T-helper 22 cell (primary cell): ENCODE results near the gene WDR93.

Source experiments
- DNase-seq: peaks from one replicate; pipeline ENCODE4 v3.0.0-alpha.2; 2020; ENCODE audit warnings: low read depth

Gene WDR93

DNA sequence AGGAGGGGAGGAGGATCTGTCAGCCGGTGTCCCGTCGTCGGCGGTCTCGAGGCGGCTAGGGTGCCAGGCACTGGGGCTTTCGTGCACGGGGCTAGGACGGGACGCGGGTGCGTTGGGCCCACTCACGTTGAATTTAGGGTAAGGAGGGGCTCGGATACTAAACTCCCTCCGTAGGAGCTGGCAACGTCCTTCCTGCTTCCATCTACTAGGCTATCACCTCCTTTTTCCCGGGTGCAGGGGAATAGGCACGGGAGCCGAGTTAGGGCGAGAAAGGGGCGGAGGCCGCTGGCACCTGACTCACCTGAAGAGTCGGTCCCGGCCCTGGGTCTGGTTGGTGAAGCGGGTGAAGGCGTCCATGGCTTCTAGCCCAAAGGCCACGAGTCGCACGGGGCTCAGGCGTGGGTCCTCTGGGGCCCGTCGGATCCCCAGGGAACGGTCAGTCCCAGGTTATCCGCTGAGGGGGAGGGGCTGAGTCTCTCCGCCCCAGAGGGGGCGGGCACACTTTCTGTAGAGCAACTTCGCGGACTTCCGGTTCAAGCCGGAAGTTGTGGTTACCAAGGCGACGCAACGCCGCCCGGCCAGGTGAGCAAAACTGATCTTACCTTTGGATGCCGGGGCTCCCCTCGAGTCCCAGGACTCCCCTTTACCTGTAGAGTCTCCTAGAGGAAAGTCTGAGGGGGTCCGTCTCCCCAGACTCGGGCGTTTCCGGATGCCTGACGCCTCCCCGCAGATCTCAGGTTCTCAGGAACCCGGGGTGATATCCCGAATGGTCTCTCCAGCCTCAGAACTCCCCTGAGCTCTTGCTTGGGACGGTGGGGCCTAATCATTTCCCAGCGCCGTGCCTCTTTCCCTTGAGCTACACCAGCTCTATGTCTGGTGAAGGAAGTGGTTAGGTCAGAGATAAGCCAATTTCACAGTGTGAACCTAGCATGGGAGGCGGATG, at the start of gene WDR93, which contains the start of gene PEX11A:
TSS of gene WDR93 (plus strand) at position 536 of the 943 bp plus-strand sequence. CDS start 10,936 bp downstream, outside the sequence.
TSS of gene PEX11A (minus strand) at position 479 of the 943 bp plus-strand sequence. CDS start at position 357, 122 bp downstream.
- peak; percentile 33 for DNase-seq

DNA sequence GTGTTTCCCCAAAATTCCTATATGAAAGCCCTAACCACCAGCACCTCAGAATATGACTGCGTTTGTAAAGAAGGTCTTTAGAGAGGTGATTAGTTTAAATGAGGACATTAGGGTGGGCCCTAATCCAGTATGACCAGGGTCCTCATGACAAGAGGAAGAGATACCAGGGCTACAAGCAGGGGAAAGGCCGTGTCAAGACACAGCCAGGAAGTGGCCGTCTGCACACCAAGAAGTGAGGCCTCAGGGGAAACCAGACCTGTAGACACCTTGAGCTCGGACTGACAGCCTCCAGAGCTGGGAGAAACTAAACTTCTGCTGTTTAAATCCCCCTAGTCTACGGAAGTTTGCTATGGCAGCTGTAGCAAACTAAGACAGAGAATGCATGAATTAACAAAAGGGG, 49.6 kb upstream of the WDR93 start:
- no peak for DNase-seq

DNA sequence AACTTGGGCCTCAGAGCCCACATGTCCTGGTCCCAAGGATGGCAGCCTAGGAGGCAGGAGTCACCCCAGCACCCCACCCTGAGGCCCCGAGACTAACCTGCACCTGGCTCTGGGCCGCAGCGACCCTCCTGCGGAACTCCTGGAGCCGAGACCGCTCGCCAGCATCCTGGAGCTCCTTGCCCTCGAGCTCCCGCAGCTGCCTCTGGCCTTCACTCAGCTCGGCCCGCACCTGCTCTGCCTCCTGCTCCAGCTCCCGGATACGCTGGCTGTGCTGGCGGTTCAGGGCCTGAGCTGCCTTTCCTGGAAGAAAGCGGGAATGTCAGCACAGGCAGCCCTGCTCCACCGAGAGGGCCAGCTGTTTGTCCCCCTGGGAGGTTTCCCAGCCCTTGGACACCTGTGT, 48.5 kb upstream of the WDR93 start:
- DNase-seq: no peak

DNA sequence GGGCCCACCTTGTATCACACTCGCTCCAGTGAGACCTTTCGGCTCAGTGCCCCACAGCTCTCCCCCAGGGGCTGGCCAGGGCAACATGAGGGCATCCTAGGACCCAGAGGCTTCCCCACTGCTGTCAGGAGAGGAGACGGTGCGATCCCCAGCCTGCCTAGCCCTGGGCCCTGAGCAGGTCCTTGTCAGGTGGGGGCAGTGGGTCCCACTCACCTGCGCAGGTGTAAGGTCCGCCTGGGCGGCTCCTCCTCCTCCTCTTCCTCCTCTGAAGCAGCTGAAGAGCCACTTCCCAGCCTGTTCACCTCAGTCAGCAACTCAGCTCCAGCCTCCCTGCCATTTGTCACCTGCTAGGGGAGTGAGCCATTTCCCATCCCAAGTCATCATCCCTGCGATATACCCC, 44.9 kb upstream of the WDR93 start:
- DNase-seq: no peak

DNA sequence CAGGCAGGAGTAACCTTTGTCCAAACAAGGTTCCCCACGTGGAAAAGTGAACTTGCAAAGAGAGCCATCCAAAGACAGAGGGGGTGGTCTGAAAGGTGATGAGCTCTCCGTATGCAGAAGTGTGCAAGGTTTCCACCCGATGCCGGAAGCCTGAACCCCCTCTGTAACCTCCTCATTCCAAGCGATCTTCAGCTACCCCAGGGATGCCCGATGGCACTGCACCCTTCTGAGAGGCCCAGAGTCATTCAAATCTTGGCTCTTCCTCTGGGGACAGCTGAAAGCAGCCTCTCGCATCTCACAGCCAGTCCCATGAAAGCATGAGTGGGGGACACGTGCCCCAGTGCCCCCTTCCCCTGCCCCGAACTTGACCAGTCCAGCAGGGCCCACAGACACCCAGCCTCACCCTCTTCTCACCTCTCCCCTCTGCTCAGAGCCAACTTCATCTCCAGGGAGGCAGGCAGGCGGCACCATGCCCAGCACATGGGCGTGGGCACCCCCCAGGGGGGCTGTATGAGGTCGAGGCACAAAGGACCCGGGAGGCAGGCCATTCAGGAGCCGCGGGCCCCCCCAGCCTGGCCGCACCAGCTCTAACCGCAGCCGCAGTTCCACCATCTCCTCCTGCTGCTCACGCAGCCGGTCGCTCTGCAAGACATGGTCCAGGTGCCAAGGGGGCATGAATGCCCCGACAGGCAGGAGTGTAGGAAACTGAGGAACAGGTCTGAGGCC, 44.0 kb upstream of the WDR93 start:
- DNase-seq: no peak

DNA sequence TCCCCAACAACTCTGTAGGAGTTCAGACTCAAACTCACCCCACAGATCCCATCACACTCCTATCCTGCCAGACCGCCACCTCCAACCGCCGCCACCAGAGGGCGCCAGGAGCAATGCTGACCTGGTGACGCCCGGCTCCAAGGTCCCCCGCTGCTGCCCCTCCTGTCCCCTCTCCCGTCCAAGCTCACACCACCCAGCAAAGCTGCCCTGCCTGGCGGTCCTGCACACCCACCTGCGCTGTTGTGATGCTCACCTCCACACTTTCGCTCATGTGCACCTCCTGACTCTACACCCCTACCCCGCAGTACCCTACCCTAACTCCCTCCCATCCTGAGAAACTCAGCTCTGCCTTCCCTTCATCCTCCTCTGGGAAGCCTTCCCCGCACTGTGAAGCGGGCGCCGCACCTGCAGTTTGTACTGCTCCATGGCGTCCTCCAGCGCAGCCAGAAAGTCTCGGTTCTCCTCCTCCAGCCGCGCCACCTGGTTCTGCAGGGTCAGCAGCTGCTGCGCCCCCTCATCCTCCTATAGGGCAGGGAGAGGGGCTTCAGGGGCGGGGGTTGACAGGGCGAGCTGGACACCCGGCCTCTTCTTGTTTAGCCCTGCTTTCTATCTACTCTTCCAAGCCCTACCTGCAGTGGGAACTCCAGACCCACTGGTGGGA, 43.3 kb upstream of the WDR93 start:
- DNase-seq: no peak

DNA sequence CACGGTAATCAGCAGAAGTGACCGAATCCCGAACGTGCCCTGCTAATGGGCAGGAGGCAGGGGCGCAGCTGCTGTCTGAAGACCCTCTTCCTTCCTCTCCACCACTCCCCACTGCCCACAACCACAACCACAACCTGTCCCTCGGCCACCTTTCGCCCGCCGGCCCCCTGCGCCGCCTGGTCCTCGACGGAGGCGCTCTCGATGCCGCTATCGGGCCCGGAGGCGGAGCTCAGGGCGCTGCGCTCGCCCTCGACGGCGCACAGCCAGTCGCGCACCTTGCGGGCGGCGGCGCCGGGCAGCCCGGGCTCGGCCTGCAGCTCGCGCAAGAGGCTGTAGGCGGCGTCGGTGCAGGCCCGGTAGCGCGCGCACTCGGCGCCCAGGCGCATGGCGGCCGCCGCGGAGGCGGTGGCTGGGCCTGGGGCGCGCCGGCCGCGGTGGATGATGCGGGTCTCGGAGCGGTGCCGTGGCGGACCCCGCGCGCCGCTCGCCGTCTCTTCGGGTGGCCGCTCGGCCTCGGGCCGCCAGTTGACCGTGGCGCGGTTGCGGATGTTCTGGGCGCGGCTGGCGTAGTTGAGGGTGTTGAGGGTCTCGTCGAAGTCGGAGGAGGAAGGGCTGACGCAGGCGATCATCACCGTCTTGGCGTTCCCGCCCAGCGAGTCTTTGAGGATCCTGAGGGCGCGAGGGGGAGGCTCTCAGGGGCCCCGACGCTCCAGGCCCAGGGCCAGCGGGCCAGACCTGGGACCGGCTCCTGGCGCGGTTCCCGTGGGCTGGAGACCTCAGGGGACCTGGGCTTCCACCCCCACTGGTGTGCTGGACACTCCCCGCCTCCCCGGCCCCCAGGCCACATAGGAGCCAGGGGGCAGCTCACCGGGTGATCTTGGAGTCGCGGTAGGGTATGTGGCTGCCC, 42.3 kb upstream of the WDR93 start:
- no peak for DNase-seq

DNA sequence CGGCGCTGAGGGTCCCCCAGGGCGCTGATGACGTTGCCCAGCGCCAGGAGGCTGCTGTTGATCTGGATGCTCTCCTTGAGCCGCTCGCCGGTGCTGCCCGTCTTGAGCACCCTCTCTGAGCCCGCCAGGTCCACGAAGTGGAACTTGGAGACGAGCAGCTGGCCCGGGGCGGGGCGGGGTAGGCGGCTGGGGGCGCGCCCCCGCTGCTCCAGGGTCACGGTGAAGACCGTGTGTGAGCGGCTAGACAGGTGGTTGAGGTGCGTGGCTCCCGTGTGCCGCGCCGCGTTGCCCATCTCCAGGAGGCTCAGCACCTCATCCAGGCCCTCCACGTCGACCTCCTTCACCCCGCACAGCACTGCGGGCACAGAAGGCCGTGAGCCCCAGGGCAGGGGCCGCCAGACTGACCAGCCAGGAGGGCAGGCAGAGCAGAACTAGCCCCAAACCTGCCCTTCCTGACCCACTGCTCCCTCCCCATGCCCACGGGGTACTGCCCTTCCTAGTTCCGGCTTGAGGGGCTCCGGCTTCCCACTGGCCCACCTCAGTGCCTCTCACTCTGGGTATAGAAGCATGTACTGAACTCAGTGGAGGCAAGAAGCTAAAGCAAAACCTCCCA, 41.5 kb upstream of the WDR93 start:
- DNase-seq: no peak

DNA sequence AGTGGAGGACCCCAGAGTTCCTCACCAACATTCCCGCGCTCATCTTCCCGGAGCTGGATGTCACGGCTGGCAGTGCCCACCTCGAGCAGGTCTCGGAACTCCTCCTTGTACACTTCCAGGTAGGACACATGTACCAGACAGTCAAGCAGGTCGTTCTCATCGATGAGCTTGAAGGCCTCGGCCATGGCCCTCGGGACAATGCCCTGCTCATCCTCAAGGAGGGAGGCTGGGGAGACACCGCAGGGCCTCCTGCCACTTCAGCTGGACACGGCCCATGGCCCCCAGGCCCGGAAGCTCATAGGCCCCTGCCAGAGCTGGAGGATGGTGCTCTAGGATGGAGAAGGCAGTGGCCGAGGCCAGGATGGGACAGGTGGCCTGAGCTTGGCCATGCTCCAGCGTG, 40.9 kb upstream of the WDR93 start:
- no peak for DNase-seq

DNA sequence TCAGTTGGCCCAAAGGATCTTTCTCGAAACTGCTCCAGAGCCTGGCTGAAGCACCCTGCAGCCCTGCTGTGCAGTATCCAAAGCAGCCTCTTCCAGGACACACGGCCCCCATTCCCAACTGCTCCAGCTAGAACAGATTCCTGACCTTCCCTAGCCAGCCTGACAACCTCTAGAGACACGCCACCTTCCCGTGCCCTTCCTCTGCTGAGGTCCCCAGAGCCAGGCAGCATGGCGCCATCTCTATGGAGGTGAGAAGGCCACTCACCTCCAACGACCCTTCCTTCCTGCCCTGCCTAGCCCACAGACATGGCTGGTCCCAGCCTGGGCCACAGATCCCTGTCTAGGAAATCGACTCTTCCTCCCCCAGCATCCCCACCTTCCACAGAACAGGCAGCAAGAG, 38.5 kb upstream of the WDR93 start:
- DNase-seq: no peak

DNA sequence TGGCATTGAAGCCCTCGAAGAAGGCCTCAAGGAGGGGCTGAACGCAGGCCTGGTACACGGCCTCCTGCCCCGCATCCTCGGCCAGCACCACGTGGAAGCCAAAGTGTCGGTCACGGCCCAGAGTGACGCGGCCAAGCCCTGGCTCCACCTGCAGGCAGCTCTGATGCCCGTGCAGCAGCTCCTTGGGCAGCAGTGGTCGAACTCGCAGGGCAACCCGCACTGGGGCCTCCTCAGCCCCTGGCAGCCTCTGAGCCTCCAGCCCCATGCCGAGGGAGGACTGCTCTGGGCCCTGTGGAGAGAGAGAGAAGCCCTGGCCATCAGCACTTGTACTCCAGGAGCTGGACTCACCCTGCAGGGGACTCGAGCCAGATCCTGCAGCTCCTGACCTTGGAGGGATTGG, 37.9 kb upstream of the WDR93 start:
- DNase-seq: no peak

DNA sequence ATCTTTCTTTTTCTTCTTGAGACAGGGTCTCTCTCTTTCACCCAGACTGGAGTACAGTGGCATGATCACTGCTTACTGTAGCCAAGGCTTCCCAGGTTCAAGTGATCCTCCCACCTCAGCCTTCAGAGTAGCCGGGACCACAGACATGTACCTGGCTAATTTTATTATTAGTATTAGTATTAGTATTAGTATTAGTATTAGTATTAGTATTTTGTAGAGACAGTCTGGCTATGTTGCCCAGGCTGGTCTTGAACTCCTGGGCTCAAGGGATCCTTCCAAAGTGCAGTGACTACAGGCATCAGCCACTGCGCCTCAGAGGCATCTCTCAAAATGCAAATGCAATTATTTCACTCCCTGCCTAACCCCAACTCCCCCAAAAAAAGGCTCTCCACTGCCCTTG, 37.0 kb upstream of the WDR93 start:
- DNase-seq: no peak

DNA sequence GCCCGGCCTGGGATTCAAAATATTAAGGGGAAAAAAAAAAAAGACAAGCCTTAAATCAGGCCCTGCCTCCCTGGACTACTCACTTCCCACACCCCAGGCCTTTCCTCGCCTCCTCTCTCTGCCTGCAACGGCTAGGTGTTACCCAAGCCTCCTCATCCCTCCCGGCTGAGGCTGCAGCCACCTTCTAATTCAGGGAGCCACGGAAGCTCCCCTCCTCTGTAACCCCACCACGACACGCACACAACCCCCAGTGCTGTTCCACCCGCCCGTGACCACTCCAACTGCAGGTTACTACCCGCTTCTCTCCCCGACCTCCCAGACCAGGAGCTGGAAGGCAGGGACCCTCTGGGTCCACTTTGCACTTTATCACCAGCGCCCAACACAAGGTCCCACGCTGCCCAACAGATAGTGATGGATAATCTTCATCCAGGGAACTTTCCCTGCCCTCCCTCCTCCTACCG, 36.3 kb upstream of the WDR93 start:
- DNase-seq: no peak

DNA sequence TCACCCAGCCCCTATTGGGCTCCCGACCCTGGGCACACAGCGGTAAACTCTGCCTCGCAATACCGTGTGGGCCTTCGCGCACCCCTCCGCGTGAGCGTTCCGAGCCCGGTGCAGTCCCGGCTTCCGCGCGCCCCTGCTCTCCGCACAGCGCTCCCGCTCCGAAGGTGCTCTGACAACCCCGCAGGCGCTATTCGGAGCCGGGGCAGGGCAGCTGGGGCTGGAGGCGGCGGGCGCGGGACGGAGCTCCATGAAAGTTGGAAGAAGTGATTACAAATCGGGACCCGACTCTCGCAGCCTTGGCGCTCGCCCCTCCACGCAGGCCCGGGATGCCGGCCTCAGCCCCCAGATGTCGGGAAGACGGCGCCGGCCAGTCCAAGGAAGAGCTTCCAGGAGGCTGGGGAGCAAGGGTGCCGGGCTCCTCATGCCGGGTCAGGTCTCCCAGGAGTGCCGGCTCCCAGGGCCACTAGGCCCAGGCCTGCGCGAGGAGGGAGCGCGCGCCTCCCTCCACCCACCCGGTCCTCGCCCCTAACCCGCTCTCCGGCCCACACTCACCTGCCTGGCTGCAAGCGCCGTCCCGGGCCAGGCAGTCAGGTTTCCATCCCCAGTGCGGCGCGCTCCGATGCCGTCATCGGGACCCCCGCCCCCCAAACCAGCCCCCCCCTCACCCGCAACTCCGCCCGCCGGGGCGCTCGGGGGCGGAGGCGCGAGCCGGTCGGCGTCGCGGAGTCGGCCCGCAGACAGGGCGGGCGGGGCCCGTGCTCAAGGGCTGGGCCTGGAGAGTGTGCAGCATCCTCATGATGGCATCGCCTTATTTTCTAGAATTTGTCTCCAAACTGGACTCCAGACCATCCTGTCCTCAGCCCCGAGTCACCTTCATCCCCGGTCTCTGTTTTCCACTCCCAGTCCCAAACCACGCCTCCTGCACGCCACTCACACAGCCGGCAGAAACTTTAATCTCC, 35.5 kb upstream of the WDR93 start, which contains the start of gene KIF7:
TSS of gene KIF7 (minus strand) at position 621 of the 959 bp plus-strand sequence. CDS start 2,537 bp downstream, outside the sequence.
- no peak for DNase-seq

DNA sequence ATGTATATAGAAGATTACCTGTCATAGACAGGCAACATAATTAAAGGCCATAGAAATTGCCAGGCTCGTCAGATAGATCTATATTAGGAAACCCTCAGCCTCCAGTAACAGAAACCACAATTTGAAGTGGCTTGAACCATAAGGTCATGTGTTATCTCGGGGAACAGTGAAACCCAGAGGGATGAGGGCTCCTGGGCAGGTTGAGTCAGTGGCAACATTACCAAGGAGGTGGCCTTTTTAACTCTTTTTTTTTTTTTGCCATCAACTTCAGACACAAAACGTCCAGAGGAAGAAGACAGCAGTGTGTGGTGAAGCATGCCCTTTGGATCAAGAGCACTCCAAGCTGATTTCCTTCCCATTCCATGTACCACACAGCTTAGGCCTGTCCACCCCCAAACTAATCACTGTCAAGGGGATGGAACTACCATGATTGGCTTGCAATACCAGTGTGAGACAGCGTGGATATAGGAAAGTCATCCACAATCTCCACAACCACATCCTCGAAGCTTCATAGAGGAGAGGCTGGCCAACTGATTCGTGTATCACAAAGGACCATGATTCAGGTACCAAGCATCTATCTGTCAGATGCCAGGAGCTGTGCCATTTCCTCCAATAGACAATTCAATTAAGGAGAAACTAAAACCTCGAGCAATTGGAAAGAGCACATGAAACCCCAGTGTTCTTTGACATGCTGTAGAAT, 34.3 kb upstream of the WDR93 start:
- DNase-seq: no peak

DNA sequence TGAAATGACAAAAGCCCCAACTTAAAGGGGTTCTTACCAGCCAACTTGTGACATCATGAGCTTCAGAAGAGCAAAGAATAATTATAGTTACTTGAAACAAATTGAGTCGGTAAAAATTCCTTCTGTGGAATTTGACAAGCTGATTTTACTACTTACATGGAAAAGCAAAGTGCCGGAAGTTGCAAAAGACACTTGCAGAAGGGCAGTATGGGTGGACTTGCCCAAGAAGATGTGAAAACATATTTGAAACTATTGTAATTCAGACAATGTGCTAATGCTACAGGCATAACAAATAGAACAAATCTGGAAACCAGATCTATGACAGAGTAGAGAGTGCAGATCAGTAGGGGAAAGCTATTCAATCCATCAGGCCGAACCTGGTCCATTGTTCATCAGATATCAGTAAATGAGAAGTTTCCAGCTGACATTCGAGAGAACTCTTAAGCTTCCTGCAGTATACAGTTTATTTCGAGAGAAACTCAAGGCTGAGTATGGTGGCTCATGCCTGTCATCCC, 32.9 kb upstream of the WDR93 start:
- DNase-seq: no peak

DNA sequence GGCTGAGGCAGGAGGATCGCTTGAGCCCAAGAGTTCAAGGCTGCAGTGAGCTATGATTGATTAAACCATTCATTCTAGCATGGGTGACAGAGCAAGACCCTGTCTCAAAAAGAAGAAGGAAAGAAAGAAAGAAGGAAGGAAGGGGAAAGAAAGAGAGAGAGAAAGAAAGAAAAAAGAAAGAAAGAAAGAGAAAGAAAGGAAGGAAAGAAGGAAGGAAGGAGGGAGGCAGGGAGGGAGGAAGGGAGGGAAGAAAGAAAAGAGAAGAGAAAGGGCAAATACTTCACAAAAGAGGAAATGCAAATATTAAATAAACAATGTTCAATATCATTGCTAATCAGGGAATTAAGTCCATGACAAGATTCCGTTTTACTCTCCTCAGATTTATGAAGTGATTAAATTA, 31.3 kb upstream of the WDR93 start:
- no peak for DNase-seq

DNA sequence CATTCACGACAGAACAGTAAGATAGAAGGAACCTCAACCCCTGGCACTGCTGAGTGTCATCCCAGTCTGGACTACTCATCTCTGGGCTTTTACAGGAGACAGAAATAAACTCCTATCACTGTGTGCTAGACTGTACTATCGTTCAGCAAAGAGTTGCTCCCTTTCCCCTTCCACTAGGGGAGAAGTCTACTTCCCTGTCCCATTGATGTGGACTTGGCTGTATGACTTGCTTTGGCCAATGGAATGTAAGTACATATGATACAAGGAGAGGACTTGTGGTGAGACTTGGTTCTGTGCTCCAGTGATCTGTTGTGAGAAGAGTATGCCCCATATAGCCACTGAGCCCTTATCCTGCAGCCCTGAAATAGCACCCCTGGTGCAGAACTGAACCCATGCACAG, 30.1 kb upstream of the WDR93 start:
- DNase-seq: no peak
